Fibroblast of upper back skin (primary cell): ENCODE measurements around the gene SESN3.
"Not testable (repeated sequence)": the region's sequence is repeated elsewhere in the genome, so short reads cannot be mapped to it uniquely, and the experiment has no call there.

Experiments
- DNase-seq: peaks from one replicate; pipeline ENCODE4 v3.0.0-alpha.2; 2013

Gene SESN3

GRCh38 chr11:95150956-95151684 lies 79.9 kb downstream of the SESN3 start:
- peak; percentile 91 for DNase-seq

GRCh38 chr11:95149651-95150364 lies 81.2 kb downstream of the SESN3 start:
- no peak for DNase-seq

DNA sequence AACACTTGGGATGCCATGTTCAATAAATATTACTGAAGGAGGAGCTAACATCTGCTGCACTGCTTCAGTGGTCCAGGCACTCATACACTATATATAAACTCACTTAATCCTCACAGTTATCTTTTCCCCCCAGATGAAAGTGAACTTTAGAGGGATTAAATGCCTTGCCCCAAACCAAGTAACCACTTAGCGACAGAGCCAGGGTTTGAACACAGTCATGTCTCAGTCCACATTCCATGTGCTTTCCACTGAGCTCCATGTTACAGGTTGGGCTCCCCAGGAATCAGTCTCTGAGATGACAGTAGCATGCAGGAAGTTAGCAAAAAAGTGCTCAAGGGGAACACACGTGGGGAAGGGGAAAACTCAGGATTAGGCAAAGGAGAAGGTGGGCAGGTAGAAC lies 82.1 kb downstream of the SESN3 start:
- no peak for DNase-seq

DNA sequence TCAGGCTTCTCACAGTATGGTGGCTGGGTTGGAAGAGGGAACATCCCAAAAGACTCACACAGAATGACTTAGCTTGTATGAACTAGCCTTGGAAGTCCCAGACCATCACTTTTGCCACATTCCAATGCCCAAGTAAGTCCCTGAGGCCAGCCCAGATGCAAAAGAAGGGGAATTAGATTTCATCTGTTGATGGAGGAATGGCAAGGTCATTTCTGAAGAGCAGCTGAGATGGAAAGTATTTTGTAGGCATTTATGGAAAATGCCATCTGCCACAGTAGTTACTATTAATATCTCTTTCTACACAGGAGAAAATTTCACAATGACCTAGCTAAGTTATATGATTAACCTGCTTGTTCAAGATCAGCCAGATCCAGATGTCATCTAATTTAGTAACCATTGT lies 82.6 kb downstream of the SESN3 start:
- DNase-seq: no peak

- DNase-seq: peak; percentile 95
These were observed 83.6 kb downstream of the SESN3 start for GRCh38 chr11:95147364-95147905.

- DNase-seq: no peak
These were observed 85.5 kb downstream of the SESN3 start for GRCh38 chr11:95145430-95146060.

DNA sequence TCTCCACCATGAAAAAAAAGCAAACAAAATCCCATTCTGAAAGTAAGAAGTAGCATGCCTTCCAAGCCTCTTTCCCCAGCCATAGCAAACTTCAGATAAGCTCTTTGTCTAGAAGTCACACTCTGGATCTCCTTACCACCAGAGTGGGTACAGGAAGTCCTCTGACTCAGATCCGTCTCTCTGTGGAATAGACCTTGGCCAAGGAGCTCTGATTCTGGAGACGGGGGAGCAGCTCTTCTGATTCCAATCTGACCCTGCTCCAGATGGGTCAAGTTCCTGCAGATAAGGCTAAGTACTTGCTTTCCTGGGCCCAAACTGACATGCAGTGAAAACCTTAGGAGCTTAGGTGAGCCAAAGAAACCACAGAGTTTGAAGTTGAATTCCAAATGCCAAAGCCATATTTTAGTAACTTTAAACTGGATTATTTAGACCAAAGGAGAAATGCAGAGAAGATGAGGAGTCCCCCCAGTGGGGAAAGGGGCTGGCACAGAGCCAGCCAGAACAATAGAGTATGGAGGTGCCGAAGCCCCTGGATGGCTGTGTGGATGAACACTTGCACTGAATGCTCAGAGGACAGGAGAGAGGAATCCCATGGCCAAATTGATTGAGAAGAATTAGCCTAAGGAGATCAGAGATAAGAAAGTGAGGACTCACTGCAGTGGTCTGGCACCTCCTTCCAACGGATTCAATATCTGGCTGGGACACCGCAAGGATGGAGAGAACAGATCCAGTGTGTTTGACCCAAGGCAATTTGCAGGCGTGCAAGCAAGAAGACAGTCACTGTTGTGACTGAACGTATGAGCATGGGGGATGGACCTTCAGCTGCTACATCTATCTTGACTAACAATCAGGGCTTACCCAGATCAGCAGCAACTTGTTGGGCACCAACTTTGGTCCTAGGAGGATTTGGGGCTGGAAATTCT lies 86.4 kb downstream of the SESN3 start:
- no peak for DNase-seq

DNA sequence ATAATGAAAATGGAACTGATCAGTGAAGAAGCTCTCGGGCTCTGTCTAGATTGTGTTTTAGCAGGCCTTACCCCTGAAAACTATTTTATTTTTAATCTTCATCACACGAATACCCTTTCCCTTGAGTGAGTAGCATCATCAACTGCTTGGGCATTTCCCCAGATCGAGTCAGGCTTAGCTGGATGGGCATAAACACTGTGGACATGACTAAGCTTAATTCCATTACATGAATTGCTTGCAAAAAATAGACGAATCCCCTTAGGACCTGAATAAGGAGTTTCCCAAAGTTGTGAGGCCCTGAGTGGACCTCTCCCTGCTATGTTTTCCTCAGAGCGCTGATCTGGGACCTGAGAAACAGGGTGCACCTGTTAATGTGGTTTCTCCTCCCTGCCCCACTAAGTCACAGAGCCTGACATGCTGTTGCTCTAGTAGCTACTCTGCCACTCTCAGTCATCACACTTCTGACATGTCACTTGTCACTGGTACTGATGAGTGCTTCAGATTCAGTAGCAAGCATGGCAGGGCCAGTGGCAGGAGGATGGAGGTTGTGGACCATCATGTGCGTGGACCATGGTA lies 87.8 kb downstream of the SESN3 start:
- peak; percentile 48 for DNase-seq

DNA sequence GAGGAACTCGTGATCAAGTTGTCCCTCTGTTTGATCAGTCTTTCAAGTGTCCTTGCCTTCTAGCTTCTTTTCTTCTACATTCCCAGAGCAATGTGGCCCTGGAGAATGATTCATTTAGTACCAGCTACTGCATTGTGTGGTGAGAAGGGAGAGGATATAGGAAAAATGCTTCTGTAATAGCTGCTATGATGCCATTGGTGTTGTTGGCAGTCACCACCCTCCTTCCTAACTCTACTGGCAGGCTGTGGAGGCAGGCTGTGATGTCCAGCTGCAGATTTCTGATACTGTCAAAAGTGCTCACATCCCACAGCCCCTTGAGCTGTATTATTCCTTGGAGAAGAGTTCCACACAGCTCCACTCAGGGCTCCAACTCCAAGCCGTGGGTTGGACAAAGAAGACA lies 88.6 kb downstream of the SESN3 start:
- DNase-seq: no peak

DNA sequence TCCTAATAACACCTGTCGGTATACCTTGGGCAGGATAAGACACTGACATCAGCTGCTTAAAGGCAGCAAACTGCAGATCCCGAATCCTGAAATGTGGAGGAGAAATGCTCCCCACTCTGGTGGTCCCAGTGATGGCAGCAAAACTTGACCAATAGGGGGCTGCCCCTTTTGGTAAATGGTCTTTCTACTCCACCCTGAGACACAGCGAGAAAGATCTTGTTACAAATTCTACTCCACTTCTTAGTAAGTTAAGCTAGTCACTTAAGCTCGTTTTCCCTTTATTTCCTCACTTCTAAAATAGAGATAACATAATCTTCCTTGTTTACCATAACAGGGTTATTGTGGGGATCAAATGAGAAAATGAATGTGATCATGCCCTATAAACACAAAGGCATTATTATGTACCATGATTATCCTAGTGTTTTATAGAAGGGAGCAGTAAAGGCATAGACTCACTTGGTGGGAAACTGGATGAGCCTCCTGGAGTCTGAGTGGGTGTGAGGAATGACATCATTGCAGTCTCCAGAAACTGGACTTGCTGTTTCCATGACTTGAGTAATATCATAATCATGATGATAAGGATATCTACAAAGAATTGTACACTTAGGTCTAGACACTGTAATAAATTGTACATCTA lies 90.5 kb downstream of the SESN3 start:
- no peak for DNase-seq

GRCh38 chr11:95138448-95138847 lies 92.6 kb downstream of the SESN3 start:
- DNase-seq: no peak

- DNase-seq: no peak
These were observed 93.7 kb downstream of the SESN3 start for GRCh38 chr11:95137299-95137698.

- DNase-seq: not testable (repeated sequence)
These were observed 94.3 kb downstream of the SESN3 start for GRCh38 chr11:95136747-95137146.

- no peak for DNase-seq
These were observed 95.1 kb downstream of the SESN3 start for GRCh38 chr11:95135880-95136279.

DNA sequence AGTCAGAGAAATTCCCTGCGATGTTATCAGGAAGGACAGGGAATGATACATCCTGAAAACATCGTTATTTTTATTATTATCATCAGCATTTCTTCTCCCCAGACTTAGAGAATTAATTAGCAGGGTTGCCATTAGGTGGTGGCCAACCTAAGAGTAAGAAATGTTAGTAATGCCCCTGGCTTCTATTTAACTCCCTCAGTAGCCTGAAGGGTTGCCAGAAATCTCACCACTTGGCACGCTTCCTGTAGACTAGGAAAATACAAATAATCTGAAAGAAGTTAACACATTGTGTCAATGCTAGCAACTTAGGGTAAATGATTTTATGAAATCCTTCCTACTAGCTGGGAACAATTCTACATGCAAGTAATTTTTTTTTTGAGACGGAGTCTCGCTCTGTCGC lies 95.8 kb downstream of the SESN3 start:
- DNase-seq: no peak

- peak; percentile 80 for DNase-seq
These were observed 96.5 kb downstream of the SESN3 start for GRCh38 chr11:95134491-95134890.

DNA sequence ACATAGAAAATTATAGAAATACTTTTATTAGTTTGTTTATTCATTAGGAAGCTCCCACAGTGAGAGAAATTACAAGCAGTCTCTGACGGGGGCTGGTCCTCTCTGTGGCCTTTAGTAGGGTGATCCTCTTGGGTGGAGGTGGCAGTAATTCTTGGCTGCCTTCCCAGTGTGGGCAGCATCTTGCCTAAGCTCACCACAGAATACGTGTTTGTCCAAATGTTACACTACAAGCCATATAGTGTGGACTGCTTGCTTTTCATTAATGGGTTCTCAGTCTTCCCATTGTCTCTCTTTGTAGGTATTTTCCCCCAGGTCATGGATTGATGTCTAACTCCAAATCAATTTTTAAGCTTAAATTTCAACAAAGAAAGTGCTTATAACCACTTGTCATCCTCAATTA lies 98.0 kb downstream of the SESN3 start:
- DNase-seq: no peak

DNA sequence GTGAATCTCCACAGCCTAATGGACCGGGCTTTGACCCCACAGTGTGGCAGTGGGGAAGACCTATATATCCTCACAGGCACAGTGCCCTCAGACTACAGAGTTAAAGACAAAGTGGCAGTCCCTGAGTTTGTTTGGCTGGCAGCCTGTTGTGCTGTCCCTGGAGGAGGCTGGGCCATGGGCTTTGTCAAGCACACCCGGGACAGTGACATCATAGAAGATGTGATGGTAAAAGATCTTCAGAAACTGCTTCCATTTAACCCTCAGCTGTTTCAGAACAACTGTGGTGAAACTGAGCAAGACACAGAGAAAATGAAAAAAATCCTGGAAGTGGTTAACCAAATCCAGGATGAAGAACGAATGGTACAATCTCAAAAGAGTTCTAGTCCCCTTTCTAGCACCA lies 102.4 kb downstream of the SESN3 start:
- DNase-seq: no peak

DNA sequence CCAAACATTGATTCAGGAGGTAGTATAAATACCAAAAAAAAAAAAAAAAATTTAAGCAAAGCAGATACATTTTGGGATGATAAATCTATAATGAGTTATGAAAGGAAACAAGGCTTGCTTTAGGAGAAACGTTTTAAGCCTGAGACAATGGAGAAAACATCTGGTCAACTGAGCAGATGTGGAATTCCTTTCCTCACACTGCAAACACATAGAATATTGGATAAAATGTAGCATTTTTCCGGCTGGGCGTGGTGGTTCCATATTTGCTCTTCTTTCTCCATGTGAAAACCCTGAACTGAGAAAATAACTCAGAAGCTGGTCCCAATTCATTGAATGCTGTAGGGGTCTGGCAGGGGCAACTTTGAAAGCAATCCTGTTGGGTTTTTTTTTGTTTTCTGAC lies 107.4 kb downstream of the SESN3 start:
- no peak for DNase-seq

DNA sequence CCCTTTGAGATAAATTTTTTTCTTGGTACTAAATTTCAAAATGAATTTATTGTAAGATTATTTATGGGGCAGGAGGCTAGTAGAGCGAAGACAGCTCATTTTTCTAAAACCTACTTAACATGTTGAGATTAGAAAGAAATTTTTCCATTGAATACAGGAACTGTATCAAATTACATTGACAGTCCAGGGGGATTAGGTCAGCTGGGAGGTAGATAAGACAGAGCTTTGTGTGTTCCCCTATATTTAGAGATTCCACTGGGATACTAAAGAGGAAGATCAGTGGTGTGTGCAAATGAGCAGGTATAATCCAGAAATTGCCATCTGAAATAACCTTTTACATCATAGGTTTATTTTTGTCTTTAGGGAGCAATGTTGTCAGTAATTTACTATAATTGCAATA lies 109.3 kb downstream of the SESN3 start:
- no peak for DNase-seq

DNA sequence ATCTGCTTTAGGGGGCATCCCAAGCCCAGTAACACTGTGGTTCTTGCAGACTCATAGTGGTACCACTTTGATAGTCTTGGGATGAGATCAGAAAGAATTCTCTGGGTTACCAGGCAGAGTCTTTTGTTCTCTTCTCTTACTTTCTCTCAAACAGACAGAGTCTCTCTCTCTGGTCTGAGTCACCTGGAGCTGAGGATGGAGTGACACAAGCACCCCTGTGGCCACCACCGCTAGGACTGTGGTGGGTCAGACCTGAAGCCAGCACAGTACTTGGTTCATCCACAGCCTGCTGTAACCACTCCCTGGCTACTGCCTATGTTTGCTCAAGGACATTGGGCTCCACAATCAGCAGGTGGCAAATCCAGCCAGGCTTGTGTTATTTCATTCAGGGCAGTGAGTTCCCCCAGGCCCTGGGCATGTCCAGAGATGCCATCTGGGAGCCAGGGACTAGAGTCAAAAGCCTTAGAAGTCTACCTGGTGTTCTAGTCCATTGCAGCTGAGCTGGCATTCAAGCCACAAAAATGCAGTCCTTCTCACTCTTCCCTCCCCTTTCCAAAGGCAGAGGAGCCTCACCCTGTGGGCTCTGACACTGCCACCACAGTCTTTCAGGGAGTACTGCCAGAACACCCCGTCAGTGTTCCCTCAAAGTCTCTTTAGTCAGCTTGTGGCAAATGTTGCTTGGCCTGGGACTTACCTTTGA lies 111.5 kb downstream of the SESN3 start:
- DNase-seq: no peak
